Ascending aorta (tissue), 2 donors: Measurements from ENCODE around the gene ADCK1. TPM values are rescaled to one million over a fixed set of nuclear protein-coding genes. Genes with fewer than 3 reads are reported as not detected.
"Not testable (repeated sequence)": the region's sequence is repeated elsewhere in the genome, so short reads cannot be mapped to it uniquely, and the experiment has no call there.

Experiments used
- DNase-seq, 2 donors: peaks; one replicate each; pipeline ENCODE4 v3.0.0-alpha.2; 2019; ENCODE audit warnings: low spot score in 2 of 2
- H3K27ac ChIP-seq, 2 donors: fragments of 200-600 bp; sonication (generic); one replicate each; pipeline ENCODE4 v1.5.1; 2016 to 2017; ENCODE audit warnings: mild to moderate bottlenecking in 1 of 2
- H3K27me3 ChIP-seq: fragments of 200-600 bp; sonication (generic); one replicate; pipeline ENCODE4 v1.5.1; 2017
- H3K36me3 ChIP-seq, 2 donors: fragments of 200-600 bp; sonication (generic); one replicate each; pipeline ENCODE4 v1.5.1; 2016
- H3K4me1 ChIP-seq, 2 donors: fragments of 200-600 bp; sonication (generic); one replicate each; pipeline ENCODE4 v1.5.1; 2016 to 2017; ENCODE audit warnings: mild to moderate bottlenecking in 1 of 2
- H3K4me3 ChIP-seq, 2 donors: fragments of 200-600 bp; sonication (generic); one replicate each; pipeline ENCODE4 v1.5.1; 2016 to 2017; ENCODE audit warnings: mild to moderate bottlenecking in 1 of 2
- H3K9me3 ChIP-seq, 2 donors: fragments of 200-600 bp; sonication (generic); one replicate each; pipeline ENCODE4 v1.5.1; 2016
- CTCF ChIP-seq, 3 experiments: fragments of 200-600 bp in 2 of 3; fragments of 450-650 bp in 1 of 3; sonication (generic) in 2 of 3; IDR thresholded peaks; one replicate each; pipeline ENCODE4 v1.5.1; 2016 to 2019; ENCODE audit warnings: antibody characterized with exemption in 3 of 3, mild to moderate bottlenecking in 1 of 3, moderate library complexity in 1 of 3
- intact Hi-C: fragments of 100-400 bp; cut with DNase I; formaldehyde crosslinking; loops from one replicate; pipeline ENCODE4 v1.15.1; 2023
- total RNA-seq: library from RNA; depleted of rRNA; stranded (reverse); fragments of >200 nt; gene quantifications from one replicate; pipeline ENCODE4 v1.1.0, GENCODE V29; 2016

ADCK1 gene
- total RNA-seq, 1 donor from 2014 or later, result 0.43 TPM

GRCh38 chr14:77786148-77786547, 13.8 kb upstream of the ADCK1 start:
- H3K27me3 ChIP-seq, result no peaks in the 10 kb centered on the region
- H3K9me3 ChIP-seq, result no peaks in the 10 kb centered on the region
- no peak for DNase-seq
- H3K4me1 ChIP-seq, result no peaks in the 10 kb centered on the region
- H3K4me3 ChIP-seq, result no peak overlapping the region
- TF ChIP-seq CTCF (IDR thresholded peaks at IDR 0.05), result no peak
- H3K36me3 ChIP-seq, result no peaks in the 10 kb centered on the region
- intact Hi-C loops, result no loop called here
- no peak overlapping the region for H3K27ac ChIP-seq

DNA sequence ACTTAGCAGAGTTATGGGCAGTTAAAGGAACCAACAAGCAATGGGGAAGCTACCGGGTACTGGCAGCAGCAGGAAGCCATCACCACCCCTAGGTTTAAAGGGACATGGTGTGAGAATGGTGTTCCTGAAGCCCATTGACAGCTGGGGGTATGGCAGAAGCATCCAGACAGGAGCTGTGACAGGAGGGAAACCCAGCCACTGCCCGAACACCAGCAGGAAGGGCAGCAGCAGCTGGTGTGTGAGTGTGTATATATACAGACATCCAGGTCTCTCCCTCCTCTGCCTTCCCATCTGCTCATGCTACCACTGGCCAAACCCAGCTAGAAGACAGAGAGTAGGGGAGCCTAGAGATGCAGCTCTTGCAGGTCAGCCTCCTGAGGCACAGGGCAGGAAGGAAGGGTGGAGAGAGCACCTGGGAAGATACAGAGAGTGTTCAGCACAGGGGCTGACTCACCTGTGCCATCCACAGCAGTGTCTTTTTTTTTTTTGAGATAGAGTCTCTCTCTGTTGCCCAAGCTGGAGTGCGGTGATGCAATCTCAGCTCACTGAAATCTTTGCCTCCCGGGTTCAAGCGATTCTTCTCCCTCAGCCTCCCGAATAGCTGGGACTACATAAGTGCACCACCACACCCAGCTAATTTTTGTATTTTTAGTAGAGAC, 9.2 kb upstream of the ADCK1 start:
- DNase-seq, result no peak
- Histone ChIP-seq H3K9me3 (no peaks in the 10 kb centered on the region), H3K27me3 (no peaks in the 10 kb centered on the region), H3K4me1 (no peaks in the 10 kb centered on the region), H3K27ac (no peak overlapping the region), H3K4me3 (no peak overlapping the region), H3K36me3 (no peaks in the 10 kb centered on the region)
- intact Hi-C loops, result no loop called here
- no peak for TF ChIP-seq CTCF (IDR thresholded peaks at IDR 0.05)

- H3K9me3 ChIP-seq, result no peaks in the 10 kb centered on the region
- no peak for DNase-seq
- no peak overlapping the region for H3K4me3 ChIP-seq
- no peaks in the 10 kb centered on the region for H3K36me3 ChIP-seq
- TF ChIP-seq CTCF (IDR thresholded peaks at IDR 0.05), result no peak
- no peaks in the 10 kb centered on the region for H3K27me3 ChIP-seq
- no peak overlapping the region for H3K27ac ChIP-seq
- intact Hi-C loops, result no loop called here
- no peaks in the 10 kb centered on the region for H3K4me1 ChIP-seq
Measured at GRCh38 chr14:77791225-77791600, 8.7 kb upstream of the ADCK1 start.

DNA sequence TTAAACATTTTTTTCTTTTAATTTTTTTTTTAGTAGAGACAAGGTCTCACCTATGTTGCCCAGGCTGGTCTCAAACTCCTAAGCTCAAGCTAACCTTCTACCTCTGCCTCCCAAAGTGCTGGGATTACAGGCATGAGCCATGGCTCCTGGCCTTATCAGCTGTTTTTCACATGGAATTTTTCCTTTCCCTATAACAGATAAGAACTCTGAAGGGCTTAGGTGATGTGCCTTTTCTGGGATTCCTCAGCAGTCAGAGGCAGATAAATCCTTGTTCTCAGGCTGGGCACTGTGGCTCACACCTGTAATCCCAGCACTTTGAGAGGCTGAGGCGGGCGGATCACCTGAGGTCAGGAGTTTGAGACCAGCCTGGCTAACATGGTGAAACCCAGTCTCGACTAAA, 6.7 kb upstream of the ADCK1 start:
- H3K36me3 ChIP-seq, H3K27ac ChIP-seq, DNase-seq, intact Hi-C loops, H3K4me3 ChIP-seq, H3K9me3 ChIP-seq, H3K4me1 ChIP-seq, H3K27me3 ChIP-seq: not testable (repeated sequence)

GRCh38 chr14:77794357-77794756, 5.6 kb upstream of the ADCK1 start:
- Histone ChIP-seq H3K4me1 (no peaks in the 10 kb centered on the region), H3K9me3 (no peaks in the 10 kb centered on the region), H3K27me3 (no peaks in the 10 kb centered on the region), H3K27ac (no peak overlapping the region), H3K36me3 (no peaks in the 10 kb centered on the region), H3K4me3 (no peak overlapping the region)
- no peak for TF ChIP-seq CTCF (IDR thresholded peaks at IDR 0.05)
- intact Hi-C loops, result no loop called here
- no peak for DNase-seq

DNA sequence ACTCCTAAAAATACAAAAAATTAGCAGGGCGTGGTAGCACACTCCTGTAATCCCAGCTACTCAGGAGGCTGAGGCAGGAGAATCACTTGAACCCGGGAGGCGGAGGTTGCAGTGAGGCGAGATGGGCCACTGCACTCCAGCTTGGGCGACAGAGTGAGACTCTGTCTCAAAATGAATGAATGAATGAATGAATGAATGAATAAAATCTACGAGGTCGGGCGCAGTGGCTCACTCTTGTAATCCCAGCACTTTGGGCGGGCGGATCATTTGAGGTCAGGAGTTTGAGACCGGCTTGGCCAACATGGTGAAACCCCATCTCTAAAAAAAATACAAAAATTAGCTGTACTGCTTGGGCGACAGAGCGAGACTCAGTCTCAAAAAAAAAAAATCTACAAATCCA, 453 bp upstream of the ADCK1 start:
- Histone ChIP-seq H3K4me3 (peak overlapping the region; percentile 91 to 98), H3K27ac (peak overlapping the region; percentile 87 to 94)
- H3K36me3 ChIP-seq, H3K4me1 ChIP-seq, intact Hi-C loops, DNase-seq, H3K9me3 ChIP-seq, H3K27me3 ChIP-seq: not testable (repeated sequence)

DNA sequence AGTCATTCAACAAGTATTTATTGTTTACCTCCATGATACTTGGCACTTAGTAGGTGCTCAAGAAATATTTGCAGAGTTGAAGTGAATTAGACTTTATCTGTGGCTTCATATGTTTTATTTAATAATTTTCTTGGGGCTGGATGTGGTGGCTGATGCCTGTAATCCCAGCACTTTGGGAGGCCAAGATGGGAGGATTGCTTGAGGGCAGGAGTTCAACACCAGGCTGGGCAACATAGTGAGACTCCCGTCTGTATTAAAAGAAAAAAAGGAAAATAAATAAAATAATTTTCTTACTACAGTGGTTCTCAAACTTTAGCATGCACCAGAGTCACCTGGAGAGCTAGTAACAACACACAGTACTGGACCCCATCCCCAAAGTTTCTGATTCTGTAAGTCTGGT, 905 bp downstream of the ADCK1 start:
- DNase-seq, result no peak
- intact Hi-C loops, result loop anchor here (1.0 to 2.0 kb wide), 5 partner anchors 40 to 482 kb away; partner anchors contain the start of genes ALKBH1, SLIRP, SNW1 and SPTLC2

More for the DNA sequence above, 905 bp downstream of the ADCK1 start:
- no peaks in the 10 kb centered on the region for H3K36me3 ChIP-seq
- peaks cover 0 to 3% of the 10 kb centered on the region in 2 donors for H3K4me1 ChIP-seq
- H3K4me3 ChIP-seq, result peak overlapping the region; percentile 91 to 98
- peak overlapping the region; percentile 87 to 94 for H3K27ac ChIP-seq
- H3K27me3 ChIP-seq, result no peaks in the 10 kb centered on the region
- no peaks in the 10 kb centered on the region for H3K9me3 ChIP-seq
- TF ChIP-seq CTCF (IDR thresholded peaks at IDR 0.05), result no peak
